Rectal smooth muscle tissue (tissue), 1 donor: ENCODE results near the gene KCNIP1.
A peak's percentile ranks its signal among the peaks of the same experiment; 100 is the strongest.

Source experiments
- H3K27ac ChIP-seq: one replicate; pipeline ENCODE4 v1.7.0; 2013; ENCODE audit warnings: low read depth, low read length, inconsistent platforms
- H3K27me3 ChIP-seq: one replicate; pipeline ENCODE4 v1.7.0; 2013; ENCODE audit warnings: low read length; ENCODE audit not compliant: control insufficient read depth, insufficient read depth
- H3K36me3 ChIP-seq: one replicate; pipeline ENCODE4 v1.7.0; 2013; ENCODE audit warnings: low read length; ENCODE audit not compliant: control insufficient read depth, insufficient read depth
- H3K4me1 ChIP-seq: one replicate; pipeline ENCODE4 v1.7.0; 2013; ENCODE audit warnings: low read length; ENCODE audit not compliant: control insufficient read depth, insufficient read depth
- H3K4me3 ChIP-seq: one replicate; pipeline ENCODE4 v1.7.0; 2013; ENCODE audit warnings: low read length
- H3K9ac ChIP-seq: one replicate; pipeline ENCODE4 v1.7.0; 2013; ENCODE audit warnings: low read length

The KCNIP1 gene

DNA sequence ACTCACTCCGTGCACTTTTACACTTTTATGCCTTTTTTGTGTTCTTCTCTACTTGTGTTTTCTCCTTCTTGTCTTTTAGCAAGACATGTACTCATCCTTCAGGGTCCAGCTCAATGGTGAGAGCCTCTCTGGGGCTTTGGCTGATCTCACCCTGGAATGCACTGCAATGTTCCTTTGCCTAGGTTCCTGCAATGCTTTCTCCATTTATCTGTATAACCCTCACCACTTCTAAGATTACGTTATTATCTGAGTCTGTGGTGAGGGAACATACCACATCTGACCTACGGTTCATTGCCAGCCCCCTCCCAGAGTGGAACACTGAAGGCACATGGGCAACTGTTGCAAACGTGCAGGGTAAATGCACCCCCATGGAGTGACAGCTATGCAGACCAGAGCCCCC, 47.3 kb downstream of the KCNIP1 start:
- Histone ChIP-seq H3K9ac (no peak overlapping the region), H3K4me3 (no peak overlapping the region), H3K36me3 (no peaks in the 10 kb centered on the region), H3K27ac (no peak overlapping the region), H3K4me1 (peaks cover 9% of the 10 kb centered on the region), H3K27me3 (no peaks in the 10 kb centered on the region)

DNA sequence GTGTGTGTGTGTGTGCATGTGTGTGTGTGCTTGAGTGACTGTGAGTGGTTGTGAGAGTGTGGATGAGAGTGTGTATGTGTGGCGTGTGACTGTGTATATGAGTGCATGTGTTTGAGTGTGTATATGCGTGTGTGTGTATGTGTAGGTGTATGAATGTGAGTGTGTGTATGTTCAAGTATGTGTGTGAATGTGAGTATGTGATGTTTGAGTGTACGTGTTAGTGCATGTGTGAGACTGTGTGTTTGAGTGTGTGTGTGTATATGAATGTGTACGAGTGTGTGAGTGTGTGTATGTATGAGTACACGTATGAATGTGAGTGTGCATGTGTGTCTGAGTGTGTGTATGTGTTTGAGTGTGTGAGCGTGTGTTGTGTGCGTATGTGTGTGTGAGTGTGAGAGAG, 47.8 kb downstream of the KCNIP1 start:
- H3K4me3 ChIP-seq, result no peak overlapping the region
- H3K27me3 ChIP-seq, result no peaks in the 10 kb centered on the region
- H3K36me3 ChIP-seq, result no peaks in the 10 kb centered on the region
- no peak overlapping the region for H3K27ac ChIP-seq
- peaks cover 9% of the 10 kb centered on the region for H3K4me1 ChIP-seq
- no peak overlapping the region for H3K9ac ChIP-seq

DNA sequence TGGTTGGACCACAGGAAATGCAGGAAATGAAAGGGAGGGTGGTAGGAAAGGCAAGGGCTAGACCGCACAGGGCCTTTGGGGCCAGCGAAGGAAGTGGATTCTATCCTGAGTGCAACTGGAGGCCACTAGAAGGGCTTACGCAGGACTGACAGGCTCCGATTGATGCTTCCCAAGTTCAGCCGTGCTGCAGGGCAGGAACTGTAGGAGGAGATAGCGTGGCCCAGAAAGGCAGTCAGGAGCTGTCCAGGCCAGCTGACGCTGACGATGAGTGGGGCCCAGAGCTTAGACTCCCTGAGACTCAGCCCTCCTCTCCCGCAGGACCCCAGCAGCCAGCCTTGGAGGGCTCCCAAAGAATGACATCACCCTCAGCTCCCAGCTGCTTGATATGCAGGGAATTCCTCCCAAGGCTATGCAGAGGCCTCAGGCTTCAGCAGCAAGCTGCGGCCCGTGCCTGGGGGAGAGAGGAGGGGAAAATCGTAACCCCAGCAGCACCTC, 48.8 kb downstream of the KCNIP1 start:
- H3K4me1 ChIP-seq, result peaks cover 9% of the 10 kb centered on the region
- H3K27me3 ChIP-seq, result no peaks in the 10 kb centered on the region
- peak overlapping the region; percentile 21 for H3K27ac ChIP-seq
- H3K36me3 ChIP-seq, result no peaks in the 10 kb centered on the region
- H3K9ac ChIP-seq, result no peak overlapping the region
- H3K4me3 ChIP-seq, result no peak overlapping the region

DNA sequence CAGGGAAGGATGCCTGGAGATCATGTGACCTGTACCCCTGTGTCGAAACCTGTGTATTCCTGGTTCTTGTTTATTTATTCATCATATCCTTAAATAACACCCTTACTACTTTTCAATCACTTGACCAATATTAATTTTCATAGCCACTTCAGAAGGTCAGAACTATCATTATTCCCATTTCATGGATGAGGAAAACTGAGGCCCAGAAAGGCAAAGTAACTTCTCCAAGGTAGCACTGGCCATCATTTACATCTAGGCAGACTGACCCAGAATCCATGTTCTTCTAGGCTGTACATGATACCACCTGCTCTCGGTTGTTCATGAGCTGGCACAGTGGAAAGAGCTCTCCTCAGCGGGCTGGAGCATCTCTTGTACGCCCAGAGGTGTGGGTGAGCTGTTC, 49.4 kb downstream of the KCNIP1 start:
- H3K4me3 ChIP-seq, result no peak overlapping the region
- H3K4me1 ChIP-seq, result peaks cover 9% of the 10 kb centered on the region
- no peak overlapping the region for H3K9ac ChIP-seq
- peak overlapping the region; percentile 21 for H3K27ac ChIP-seq
- no peaks in the 10 kb centered on the region for H3K27me3 ChIP-seq
- H3K36me3 ChIP-seq, result no peaks in the 10 kb centered on the region

DNA sequence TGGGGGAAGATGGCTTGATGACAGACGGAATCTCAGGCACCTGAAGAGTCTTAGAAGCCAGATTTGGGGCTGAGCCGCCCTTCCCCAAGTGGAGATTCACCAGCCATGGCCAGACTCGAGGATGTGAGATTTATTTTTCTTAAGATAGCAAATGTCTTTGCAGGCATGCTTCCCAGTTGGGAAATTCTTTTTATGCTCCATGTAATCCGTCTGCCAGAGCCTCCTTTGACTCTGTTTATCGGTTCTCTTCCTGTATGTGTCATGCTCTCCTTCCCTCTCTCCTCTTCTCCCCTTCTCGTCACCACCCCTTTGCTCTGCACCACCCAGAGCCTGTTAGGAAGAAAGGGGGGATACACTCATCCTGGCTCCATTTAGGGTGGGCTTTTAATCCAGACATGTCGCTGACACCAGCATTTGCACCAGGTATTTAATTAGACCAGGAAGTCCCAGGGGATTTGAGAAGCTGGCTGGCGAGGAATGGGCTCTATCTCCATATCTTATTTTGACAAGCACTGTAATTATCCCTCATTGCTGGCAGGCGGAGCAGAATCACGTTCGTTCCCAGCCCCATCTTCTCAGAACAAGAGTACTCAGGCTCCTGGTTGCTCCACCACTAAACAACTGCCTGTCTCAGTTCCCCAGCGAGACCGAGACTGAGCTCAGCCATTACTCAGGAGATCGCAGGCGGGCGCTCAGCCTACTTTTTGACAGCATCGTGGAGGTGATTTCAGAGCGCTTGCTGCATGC, 50.9 kb downstream of the KCNIP1 start:
- Histone ChIP-seq H3K36me3 (no peaks in the 10 kb centered on the region), H3K27me3 (no peaks in the 10 kb centered on the region), H3K9ac (no peak overlapping the region), H3K27ac (no peak overlapping the region), H3K4me1 (peaks cover 9% of the 10 kb centered on the region), H3K4me3 (peak overlapping the region; percentile 7)

DNA sequence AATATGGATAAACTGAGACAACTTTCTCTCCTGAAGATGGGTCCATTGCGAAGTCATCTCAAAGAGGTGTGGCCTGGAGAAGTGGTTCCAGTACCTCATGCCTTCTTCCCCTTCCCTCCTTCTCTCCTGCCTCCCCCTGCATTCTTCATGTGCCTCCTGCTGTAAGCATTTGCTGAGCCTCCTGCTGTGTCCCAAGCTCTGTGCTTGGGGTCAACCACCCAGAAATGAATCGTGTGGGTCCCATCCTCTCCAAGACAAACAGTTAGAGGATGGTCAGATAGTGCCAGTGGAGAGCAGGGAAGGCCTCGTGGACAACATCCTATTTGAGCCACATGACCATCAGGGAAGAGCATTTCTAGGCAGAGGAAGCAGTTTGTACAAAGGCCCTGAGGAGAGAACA, 53.5 kb downstream of the KCNIP1 start:
- Histone ChIP-seq H3K4me3 (no peak overlapping the region), H3K4me1 (peaks cover 9% of the 10 kb centered on the region), H3K27me3 (no peaks in the 10 kb centered on the region), H3K36me3 (no peaks in the 10 kb centered on the region), H3K27ac (no peak overlapping the region), H3K9ac (no peak overlapping the region)

DNA sequence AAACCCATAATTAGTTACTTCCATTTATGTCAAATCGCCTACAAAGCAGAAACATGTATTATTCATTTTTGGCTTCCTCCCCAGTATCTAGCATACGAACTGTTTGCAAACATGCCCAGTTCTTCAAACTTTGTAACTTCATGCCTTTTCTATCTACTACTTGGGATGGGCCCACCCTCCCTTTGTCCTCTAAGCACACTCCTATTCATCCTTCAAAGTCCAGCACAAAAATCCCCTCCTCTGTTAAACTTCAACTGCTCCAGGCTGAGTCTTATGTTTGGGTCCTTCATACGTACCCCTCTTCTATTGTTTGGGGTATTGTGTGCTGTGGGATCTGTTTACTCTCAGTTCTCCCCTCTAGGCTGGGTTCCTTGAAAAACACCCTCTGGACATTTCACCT, 55.5 kb downstream of the KCNIP1 start:
- Histone ChIP-seq H3K9ac (no peak overlapping the region), H3K36me3 (no peaks in the 10 kb centered on the region), H3K4me3 (no peak overlapping the region), H3K27me3 (no peaks in the 10 kb centered on the region), H3K27ac (no peak overlapping the region), H3K4me1 (peaks cover 3% of the 10 kb centered on the region)

DNA sequence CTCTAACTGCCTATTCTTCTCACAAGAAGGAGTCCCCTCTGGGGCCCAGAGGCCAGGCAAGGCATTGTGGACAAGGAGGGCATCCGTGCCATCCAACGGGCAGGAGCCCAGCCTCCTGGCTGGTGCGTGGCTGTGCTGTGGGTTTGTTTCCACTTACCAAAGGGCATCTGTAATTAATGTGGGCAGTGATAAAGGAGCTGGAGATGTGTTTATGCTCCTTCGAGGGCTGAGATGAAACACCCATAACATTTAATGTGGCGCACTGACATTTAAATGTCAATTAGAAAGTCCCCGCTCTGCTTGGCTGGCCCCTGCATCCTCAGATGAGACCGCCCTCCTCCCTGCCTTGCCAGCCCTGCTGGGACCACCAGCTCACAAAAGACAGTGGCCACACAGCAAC, 57.1 kb downstream of the KCNIP1 start:
- no peak overlapping the region for H3K9ac ChIP-seq
- no peak overlapping the region for H3K27ac ChIP-seq
- H3K36me3 ChIP-seq, result no peaks in the 10 kb centered on the region
- H3K4me3 ChIP-seq, result no peak overlapping the region
- no peaks in the 10 kb centered on the region for H3K4me1 ChIP-seq
- no peaks in the 10 kb centered on the region for H3K27me3 ChIP-seq

DNA sequence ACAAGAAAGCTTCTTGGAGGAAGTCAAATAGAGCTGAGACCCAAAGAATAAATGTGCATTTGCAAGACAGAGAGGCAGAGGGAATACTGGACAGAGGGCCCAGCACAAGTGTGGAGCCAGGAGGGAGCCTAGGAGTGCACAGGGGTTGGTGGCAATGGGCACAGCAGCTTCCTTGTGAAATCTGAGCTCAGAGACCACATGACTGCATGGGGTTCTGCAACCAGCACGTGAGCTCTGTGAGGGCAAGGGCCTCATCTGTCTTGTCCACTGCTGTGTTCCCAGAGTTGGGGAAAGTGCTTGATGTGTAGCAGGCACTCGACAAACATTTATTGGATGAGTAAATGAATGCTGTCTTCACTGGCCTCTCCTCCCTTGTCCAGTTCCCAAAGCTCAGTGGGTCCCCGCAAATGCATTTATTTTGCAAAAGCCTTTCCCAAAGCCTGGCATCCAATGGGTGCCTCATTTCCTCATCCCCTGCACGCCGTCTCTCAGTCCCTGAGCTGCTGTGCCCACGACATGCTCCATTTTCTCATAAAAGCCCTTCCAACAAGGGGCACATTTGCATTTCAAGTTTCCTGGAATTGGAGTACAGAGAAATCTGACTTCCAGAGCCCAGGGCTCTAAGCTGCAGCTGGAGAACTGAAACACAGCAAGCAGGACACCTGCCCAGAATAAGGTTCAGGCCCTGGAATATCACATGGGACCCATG, 58.5 kb downstream of the KCNIP1 start:
- Histone ChIP-seq H3K36me3 (no peaks in the 10 kb centered on the region), H3K9ac (no peak overlapping the region), H3K4me3 (no peak overlapping the region), H3K27me3 (no peaks in the 10 kb centered on the region), H3K27ac (no peak overlapping the region), H3K4me1 (no peaks in the 10 kb centered on the region)

DNA sequence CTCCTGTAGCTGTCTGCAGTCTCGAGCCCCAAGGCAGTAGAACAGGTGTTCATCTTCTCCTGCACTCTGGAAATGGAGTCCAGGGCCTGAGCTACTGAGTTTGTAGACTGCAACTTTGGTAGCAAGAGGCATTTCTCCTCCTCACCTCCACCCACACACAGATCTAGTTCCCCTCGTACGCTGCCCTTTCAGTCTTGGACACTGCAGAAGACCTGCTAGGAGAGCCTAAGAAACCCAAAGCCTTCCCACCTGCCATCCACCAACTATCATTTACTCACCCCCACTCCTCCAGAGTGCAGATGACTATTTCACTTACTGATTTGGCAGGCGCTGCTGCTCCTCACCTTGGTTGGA, 59.0 kb downstream of the KCNIP1 start:
- Histone ChIP-seq H3K27me3 (no peaks in the 10 kb centered on the region), H3K27ac (no peak overlapping the region), H3K36me3 (no peaks in the 10 kb centered on the region), H3K4me1 (no peaks in the 10 kb centered on the region), H3K9ac (no peak overlapping the region), H3K4me3 (no peak overlapping the region)

DNA sequence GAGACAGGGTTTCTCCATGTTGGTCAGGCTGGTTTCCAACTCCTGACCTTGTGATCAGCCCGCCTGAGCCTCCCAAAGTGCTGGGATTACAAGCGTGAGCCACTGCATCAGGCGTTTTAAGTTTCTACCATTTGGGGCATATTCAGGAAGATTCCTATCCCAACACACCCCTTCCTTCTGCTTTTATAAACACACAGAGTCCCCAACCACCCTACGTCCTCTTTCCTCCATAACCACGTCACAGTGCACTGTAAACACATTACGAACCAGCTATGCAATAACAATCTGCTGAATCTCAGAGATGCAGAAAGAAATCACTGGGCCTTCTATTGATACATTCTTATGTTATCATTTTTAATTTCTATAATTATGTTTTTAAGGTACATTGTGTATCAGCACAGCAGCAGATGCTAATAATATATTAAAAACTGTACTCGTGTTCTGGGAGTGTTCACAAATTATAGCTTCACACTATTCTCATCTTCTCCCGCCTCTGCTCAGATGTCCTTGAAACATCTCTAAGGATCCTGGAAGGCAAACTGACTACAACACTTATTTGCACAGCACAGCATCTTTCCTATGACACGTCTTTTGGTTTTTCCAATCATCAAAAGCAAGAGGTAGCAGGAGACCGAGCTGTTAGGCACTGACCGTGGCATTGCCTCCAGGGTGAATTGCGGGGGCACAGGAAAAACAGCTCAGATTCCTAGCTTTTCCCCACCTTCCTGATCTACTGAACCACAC, 60.2 kb downstream of the KCNIP1 start:
- no peak overlapping the region for H3K27ac ChIP-seq
- H3K4me3 ChIP-seq, result no peak overlapping the region
- H3K4me1 ChIP-seq, result no peaks in the 10 kb centered on the region
- H3K36me3 ChIP-seq, result no peaks in the 10 kb centered on the region
- no peaks in the 10 kb centered on the region for H3K27me3 ChIP-seq
- no peak overlapping the region for H3K9ac ChIP-seq

DNA sequence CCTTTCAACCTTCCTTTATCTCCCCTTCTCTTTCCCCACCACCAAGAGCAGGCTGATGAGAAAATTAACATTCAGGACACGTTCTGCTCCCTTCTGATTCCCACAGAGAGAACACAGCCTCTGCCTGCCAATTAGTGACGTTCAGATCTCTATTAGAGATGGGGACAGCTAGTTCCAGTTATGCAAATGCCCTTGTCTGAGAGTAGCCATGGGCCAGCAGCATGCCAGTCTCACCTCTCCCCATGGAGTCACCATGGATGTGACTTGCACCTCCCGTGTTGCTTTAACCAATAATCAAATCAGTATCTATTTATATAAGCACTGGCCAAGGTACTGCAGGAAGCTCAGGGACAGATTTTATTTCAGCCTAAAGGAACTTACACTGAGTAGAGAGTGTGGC, 61.3 kb downstream of the KCNIP1 start:
- Histone ChIP-seq H3K27ac (no peak overlapping the region), H3K4me3 (no peak overlapping the region), H3K9ac (no peak overlapping the region), H3K36me3 (no peaks in the 10 kb centered on the region), H3K4me1 (no peaks in the 10 kb centered on the region), H3K27me3 (no peaks in the 10 kb centered on the region)
